Measurements from ENCODE around the gene NCSTN. TPM values are rescaled to one million over a fixed set of nuclear protein-coding genes. Genes with fewer than 3 reads are reported as not detected.
"Not testable (repeated sequence)": the region's sequence is repeated elsewhere in the genome, so short reads cannot be mapped to it uniquely, and the experiment has no call there.

The NCSTN gene
- total RNA-seq, 4 donors from 2014 or later, result 60.9 to 82.9 (median 69.1) TPM

DNA sequence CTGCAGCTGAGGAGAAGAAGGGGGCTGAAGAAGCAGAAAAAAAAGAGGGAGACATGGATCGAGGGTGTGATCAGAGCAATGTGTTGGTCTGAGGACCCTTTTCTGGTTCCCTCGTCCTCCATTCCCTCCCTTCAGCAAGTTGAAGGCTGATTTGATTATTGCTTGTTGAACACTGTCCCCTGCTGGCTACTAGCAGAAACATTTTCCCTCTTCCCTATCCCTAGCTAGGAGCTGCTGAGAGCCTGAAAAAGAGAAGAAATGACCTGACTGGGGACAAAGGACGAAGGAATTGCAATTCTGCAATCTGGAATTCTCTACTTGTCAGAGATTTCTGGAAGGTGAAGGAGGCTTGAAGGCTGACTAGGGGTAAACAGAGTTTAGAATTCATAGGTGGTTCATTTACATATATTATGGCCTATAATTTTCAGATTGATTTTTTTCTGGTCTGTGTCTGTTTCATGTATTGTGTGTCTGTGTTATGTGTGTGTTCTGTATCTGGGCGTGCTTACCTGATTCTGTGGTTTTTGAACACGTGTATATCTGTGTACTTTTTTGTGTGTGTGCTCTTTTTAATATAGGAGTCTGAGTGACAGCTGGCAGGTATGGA is 33.4 kb downstream of the NCSTN start:
- DNase-seq (ENCODE audit: low spot score), result no peak
- ATAC-seq (ENCODE audit: low FRiP score), result no peak
- peak in 1 of 3 donors; percentile 61 for TF ChIP-seq CTCF (IDR thresholded peaks at IDR 0.05)

DNA sequence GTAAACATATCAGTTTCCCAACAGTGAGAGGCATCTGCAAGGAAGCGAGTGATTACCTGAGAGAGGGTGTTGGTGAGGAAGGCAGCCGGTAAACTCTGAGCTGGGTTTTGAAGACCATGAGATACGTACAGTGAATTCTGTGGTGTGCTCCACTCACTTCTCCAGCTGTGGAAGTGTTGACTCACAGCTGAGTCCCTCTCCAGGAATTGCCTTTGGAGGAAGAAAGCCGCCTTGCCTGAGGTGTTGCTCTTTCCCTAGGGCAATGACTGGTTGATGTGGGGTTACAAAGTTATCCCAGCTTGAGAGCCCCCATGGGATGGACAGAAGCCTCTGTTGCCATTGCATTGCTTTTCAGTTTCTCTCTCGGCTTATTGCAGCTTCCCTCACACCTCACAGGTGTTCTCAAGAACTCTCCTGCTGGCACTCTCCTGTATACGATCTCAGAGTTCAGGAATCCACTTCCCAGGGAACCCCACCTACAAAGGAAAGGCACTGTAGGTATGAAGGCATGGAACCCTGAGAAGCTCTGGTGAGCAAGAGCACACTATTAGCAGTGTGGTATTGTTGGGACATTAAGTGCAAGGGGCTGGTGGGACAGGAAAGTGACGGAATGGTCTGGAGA is 34.5 kb downstream of the NCSTN start:
- TF ChIP-seq CTCF (IDR thresholded peaks at IDR 0.05), result no peak
- ATAC-seq (ENCODE audit: low FRiP score) (no peak), DNase-seq (ENCODE audit: low spot score) (no peak)

DNA sequence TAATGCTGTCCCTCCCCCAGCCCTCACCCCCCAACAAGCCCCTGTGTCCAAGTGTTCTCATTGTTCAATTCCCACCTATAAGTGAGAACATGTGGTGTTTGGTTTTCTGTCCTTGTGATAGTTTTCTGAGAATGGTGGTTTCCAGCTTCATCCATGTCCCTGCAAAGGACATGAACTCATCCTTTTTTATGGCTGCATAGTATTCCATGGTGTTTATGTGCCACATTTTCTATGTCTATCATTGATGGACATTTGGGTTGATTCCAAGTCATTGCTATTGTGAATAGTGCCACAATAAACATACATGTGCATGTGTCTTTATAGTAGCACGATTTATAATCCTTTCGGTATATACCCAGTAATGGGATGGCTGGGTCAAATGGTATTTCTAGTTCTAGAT is 41.6 kb downstream of the NCSTN start:
- DNase-seq (ENCODE audit: low spot score); ATAC-seq (ENCODE audit: low FRiP score): not testable (repeated sequence)

DNA sequence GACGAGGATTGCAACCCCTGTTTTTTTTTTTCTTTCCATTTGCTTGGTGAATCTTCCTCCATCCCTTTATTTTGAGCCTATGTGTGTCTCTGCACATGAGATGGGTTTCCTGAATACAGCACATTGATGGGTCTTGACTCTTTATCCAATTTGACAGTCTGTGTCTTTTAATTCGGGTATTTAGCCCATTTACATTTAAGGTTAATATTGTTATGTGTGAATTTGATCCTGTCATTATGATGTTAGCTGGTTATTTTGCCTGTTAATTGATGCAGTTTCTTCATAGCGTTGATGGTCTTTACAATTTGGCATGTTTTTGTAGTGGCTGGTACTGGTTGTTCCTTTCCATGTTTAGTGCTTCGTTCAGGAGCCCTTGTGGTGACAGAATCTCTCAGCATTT is 45.2 kb downstream of the NCSTN start:
- not testable (repeated sequence) for ATAC-seq (ENCODE audit: low FRiP score); DNase-seq (ENCODE audit: low spot score)

GRCh38 chr1:160394673-160395072 is 51.5 kb downstream of the NCSTN start:
- no peak for TF ChIP-seq CTCF (IDR thresholded peaks at IDR 0.05)
- no peak for DNase-seq (ENCODE audit: low spot score)

DNA sequence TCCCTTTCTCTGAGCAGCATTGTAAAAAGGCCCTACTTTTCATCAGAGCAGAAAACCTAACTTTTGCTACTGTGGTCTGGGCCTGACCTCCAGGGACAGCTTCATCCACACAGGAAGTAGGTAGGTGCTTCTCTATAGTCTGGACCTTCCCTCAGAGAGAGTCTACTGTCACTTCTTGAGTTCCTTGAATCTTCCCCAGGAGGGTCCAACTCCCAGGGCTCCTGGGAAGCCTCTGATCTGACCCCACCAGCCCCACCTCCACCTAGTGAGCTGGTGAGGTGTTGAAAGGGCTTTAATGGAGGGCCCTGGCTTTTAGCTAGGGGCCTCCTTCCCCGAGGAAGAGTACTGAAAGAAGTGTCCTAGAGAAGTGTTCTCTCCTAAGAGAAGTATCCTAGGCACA is 54.5 kb downstream of the NCSTN start:
- ATAC-seq (ENCODE audit: low FRiP score) (no peak), DNase-seq (ENCODE audit: low spot score) (no peak)
- TF ChIP-seq CTCF (IDR thresholded peaks at IDR 0.05), result no peak

More at GRCh38 chr1:160394673-160395072, 51.5 kb downstream of the NCSTN start:
- no peak for ATAC-seq (ENCODE audit: low FRiP score)

GRCh38 chr1:160398823-160399222 is 55.6 kb downstream of the NCSTN start:
- no peak for TF ChIP-seq CTCF (IDR thresholded peaks at IDR 0.05)
- no peak for DNase-seq (ENCODE audit: low spot score)
- no peak for ATAC-seq (ENCODE audit: low FRiP score)

GRCh38 chr1:160399544-160400222 is 56.5 kb downstream of the NCSTN start:
- no peak for ATAC-seq (ENCODE audit: low FRiP score)
- TF ChIP-seq CTCF (IDR thresholded peaks at IDR 0.05), result no peak
- no peak for DNase-seq (ENCODE audit: low spot score)
